MM.1S (cell line): ENCODE results near the gene DYNC1H1.

Source experiments
- DNase-seq: peaks from one replicate; pipeline ENCODE4 v3.0.0-alpha.2; 2015
- H2AFZ ChIP-seq: fragments of 300-600 bp; sonication (generic); 2 replicates; pipeline ENCODE4 v1.6.0; 2016; ENCODE audit warnings: antibody characterized with exemption, low read length
- H3F3A ChIP-seq: fragments of 300-600 bp; sonication (generic); 2 replicates; pipeline ENCODE4 v1.6.1; 2016; ENCODE audit warnings: mild to moderate bottlenecking, antibody characterized with exemption, low read length, moderate library complexity, mixed read lengths; ENCODE audit not compliant: insufficient read depth
- H3K27ac ChIP-seq: fragments of 300-600 bp; sonication (generic); 2 replicates; pipeline ENCODE4 v1.5.1; 2016; ENCODE audit warnings: mild to moderate bottlenecking, low read length
- H3K27me3 ChIP-seq: fragments of 300-600 bp; sonication (generic); replicated peaks from 2 replicates; pipeline ENCODE4 v1.6.0; 2016; ENCODE audit warnings: low read length; ENCODE audit not compliant: insufficient read depth
- H3K36me3 ChIP-seq: fragments of 300-600 bp; sonication (generic); replicated peaks from 2 replicates; pipeline ENCODE4 v1.6.1; 2016; ENCODE audit warnings: mild to moderate bottlenecking, low read length, mixed read lengths; ENCODE audit not compliant: insufficient read depth
- H3K4me1 ChIP-seq: fragments of 300-600 bp; sonication (generic); 2 replicates; pipeline ENCODE4 v1.6.1; 2016; ENCODE audit warnings: low read length, mixed read lengths
- H3K4me2 ChIP-seq: fragments of 300-600 bp; sonication (generic); 2 replicates; pipeline ENCODE4 v1.6.0; 2016; ENCODE audit warnings: low read depth, low read length
- H3K4me3 ChIP-seq: fragments of 300-600 bp; sonication (generic); 2 replicates; pipeline ENCODE4 v1.5.1; 2016; ENCODE audit warnings: low read length, mixed read lengths
- H3K79me2 ChIP-seq: fragments of 300-600 bp; sonication (generic); 2 replicates; pipeline ENCODE4 v1.6.1; 2016; ENCODE audit warnings: mixed run types, low read length, mixed read lengths
- H3K9ac ChIP-seq: fragments of 300-600 bp; sonication (generic); 2 replicates; pipeline ENCODE4 v1.6.1; 2016; ENCODE audit warnings: low read length, mixed read lengths
- H3K9me2 ChIP-seq: fragments of 300-600 bp; sonication (generic); replicated peaks from 2 replicates; pipeline ENCODE4 v1.6.1; 2016; ENCODE audit warnings: mild to moderate bottlenecking, low read length, mixed read lengths; ENCODE audit not compliant: insufficient read depth
- H3K9me3 ChIP-seq: fragments of 300-600 bp; sonication (generic); replicated peaks from 2 replicates; pipeline ENCODE4 v1.6.1; 2016; ENCODE audit warnings: mild to moderate bottlenecking, low read length, mixed read lengths; ENCODE audit not compliant: insufficient read depth
- H4K20me1 ChIP-seq: fragments of 300-600 bp; sonication (generic); 2 replicates; pipeline ENCODE4 v1.6.1; 2016; ENCODE audit warnings: mild to moderate bottlenecking, low read length, moderate library complexity, mixed read lengths; ENCODE audit not compliant: insufficient read depth
- EZH2 ChIP-seq: fragments of 300-600 bp; sonication (generic); optimal IDR thresholded peaks from 2 replicates; pipeline ENCODE3; 2017; ENCODE audit warnings: low read depth, mild to moderate bottlenecking, antibody characterized with exemption, low read length, mixed read lengths
- EZH2phosphoT487 ChIP-seq: fragments of 300-600 bp; sonication (generic); IDR thresholded peaks from 2 replicates; pipeline ENCODE4 v1.6.1; 2018; ENCODE audit warnings: antibody characterized with exemption, low read length
- TF ChIP-seq, protein P1 (sequence below): fragments of 300-600 bp; sonication (generic); IDR thresholded peaks from 2 replicates; pipeline ENCODE4 v1.5.1; 2016; ENCODE audit warnings: antibody characterized with exemption, low read length, mixed read lengths

DYNC1H1 gene

DNA sequence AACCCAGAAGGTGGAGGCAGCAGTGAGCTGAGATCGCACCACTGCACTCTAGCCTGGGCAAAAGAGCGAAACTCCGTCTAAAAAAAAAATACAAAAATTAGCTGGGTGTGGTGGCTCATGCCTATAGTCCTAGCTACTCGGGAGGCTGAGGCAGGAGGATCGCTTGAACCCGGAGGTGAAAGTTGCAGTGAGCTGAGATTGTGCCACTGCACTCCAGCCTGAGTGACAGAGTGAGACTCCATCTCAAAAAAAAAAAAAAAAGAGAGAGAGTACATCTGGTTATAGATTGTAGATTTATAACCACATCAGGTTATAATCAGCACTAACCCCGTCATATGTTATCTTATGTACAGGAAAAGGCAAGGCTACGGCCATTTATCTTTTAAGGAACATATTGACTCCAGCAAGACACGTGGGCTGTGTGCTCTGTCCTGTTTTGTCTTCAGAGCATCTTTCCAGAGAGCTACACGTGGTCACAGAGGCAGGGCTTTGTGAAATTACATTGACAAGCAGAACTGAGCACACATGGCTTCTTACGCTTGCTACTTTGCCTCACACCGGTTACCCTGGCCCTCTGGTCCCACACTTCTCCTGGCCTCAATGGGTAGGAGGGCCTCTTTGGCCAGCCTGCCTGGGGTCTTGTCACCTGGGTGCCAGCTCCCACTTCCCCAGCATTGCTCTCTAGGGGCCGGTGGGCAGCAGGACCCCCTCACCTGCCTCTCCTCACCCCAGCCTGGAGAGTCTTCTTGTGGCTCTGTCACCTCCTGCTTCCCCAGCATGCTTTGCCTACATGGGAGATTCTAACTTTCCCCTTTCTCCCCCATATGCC is 6.8 kb upstream of the DYNC1H1 start:
- Histone ChIP-seq H3K79me2 (no peaks in the 10 kb centered on the region), H3K36me3 (no peaks in the 10 kb centered on the region), H3K4me1 (no peaks in the 10 kb centered on the region), H3K4me2 (no peak overlapping the region), H3K9ac (no peak overlapping the region), H3K27me3 (no peaks in the 10 kb centered on the region), H3K4me3 (no peak overlapping the region), H3K9me2 (no peaks in the 10 kb centered on the region), H3F3A (no peaks in the 10 kb centered on the region), H4K20me1 (no peaks in the 10 kb centered on the region), H3K9me3 (no peaks in the 10 kb centered on the region), H2AFZ (no peak overlapping the region), H3K27ac (no peak overlapping the region)
- TF ChIP-seq, protein P1, sequence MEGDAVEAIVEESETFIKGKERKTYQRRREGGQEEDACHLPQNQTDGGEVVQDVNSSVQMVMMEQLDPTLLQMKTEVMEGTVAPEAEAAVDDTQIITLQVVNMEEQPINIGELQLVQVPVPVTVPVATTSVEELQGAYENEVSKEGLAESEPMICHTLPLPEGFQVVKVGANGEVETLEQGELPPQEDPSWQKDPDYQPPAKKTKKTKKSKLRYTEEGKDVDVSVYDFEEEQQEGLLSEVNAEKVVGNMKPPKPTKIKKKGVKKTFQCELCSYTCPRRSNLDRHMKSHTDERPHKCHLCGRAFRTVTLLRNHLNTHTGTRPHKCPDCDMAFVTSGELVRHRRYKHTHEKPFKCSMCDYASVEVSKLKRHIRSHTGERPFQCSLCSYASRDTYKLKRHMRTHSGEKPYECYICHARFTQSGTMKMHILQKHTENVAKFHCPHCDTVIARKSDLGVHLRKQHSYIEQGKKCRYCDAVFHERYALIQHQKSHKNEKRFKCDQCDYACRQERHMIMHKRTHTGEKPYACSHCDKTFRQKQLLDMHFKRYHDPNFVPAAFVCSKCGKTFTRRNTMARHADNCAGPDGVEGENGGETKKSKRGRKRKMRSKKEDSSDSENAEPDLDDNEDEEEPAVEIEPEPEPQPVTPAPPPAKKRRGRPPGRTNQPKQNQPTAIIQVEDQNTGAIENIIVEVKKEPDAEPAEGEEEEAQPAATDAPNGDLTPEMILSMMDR = no peak
- TF ChIP-seq EZH2phosphoT487 = no peak
- no peak for TF ChIP-seq EZH2
- DNase-seq = no peak

DNA sequence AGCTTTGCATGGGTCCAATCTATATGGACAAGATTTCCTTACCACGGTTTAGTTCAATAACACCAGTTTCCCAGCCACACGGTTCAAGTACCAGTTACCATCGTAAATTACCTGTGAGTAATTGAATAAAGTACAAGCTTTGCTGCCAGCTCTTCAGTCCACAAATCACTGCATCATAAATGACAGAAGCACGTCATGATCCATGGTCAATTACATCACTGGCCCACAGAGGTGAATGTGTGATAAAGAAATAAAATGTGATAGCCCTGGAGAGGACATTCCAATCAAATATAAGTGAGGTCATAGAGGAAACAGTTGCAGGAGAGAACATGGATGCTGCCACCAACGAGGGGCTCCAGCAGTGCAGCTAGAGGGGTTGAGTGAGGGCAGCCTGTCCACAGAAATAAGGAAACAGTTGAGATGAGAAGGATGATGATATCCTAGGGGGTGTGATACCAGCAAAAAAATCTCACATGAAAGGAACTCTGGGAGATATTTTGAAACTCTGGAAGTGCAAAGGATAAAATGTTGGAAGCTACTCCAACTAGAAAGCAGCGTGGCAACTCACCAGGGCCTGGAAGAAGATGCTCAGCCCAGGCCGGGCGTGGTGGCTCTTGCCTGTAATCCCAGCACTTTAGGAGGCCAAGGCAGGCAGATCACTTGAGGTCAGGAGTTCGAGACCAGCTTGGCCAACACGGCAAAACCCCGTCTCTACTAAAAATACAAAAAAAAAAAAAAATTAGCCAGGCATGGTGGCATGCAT is 5.8 kb upstream of the DYNC1H1 start:
- Histone ChIP-seq H3K79me2 (no peaks in the 10 kb centered on the region), H3K4me2 (no peak overlapping the region), H4K20me1 (no peaks in the 10 kb centered on the region), H3K4me1 (no peaks in the 10 kb centered on the region), H3K9me2 (no peaks in the 10 kb centered on the region), H3K9me3 (no peaks in the 10 kb centered on the region), H3K36me3 (no peaks in the 10 kb centered on the region), H3K4me3 (no peak overlapping the region), H3F3A (no peaks in the 10 kb centered on the region), H3K27me3 (no peaks in the 10 kb centered on the region), H3K9ac (no peak overlapping the region), H3K27ac (no peak overlapping the region), H2AFZ (no peak overlapping the region)
- no peak for DNase-seq
- TF ChIP-seq, protein P1 = no peak
- TF ChIP-seq EZH2phosphoT487 (no peak), EZH2 (no peak)

DNA sequence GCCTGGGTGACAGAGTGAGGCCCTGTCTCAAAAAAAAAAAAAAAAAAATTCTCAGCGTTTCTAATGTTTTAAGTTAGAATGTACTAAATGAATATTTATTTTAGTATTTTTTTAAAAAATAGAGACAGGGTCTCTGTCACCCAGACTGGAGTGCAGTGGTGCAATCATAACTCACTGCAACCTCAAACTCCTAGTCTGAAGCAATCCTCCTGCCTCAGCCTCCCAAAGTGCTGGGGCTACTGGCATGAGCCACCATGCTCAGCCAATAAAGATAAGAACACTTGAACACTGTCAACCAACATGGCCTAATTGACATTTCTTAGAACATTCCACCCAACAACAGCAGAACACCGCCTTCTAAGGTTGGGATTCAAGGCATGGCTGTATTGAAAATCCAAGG is 5.1 kb upstream of the DYNC1H1 start:
- Histone ChIP-seq H3F3A (no peaks in the 10 kb centered on the region), H3K79me2 (no peaks in the 10 kb centered on the region), H3K27ac (no peak overlapping the region), H3K9me3 (no peaks in the 10 kb centered on the region), H3K9ac (no peak overlapping the region), H4K20me1 (no peaks in the 10 kb centered on the region), H3K9me2 (no peaks in the 10 kb centered on the region), H3K4me3 (no peak overlapping the region), H3K36me3 (no peaks in the 10 kb centered on the region), H2AFZ (no peak overlapping the region), H3K4me1 (no peaks in the 10 kb centered on the region), H3K27me3 (no peaks in the 10 kb centered on the region), H3K4me2 (no peak overlapping the region)
- DNase-seq = no peak
- TF ChIP-seq EZH2 (no peak), EZH2phosphoT487 (no peak)
- TF ChIP-seq, protein P1 = no peak
